ENCODE results near the gene KIAA2012.
"Not testable (repeated sequence)": the region's sequence is repeated elsewhere in the genome, so short reads cannot be mapped to it uniquely, and the experiment has no call there.

Gene KIAA2012

DNA sequence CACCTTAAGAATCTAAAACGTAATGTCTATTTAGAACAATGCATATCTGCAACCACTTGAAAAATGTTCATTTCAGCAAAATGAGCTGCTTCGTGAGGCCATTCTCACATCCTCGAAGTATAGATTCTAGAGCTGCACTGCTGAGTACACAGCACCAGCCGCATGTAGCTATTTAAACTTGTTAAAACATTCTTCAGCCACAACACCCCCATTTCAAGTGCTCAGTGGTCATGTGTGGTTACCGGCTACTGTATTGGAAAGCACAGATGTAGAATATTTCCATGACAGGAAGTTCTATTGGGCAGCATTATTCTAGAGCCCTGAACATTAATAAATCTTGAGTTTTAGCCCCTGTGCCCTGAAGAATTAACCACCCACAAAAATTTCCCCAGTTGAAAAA is 130.3 kb downstream of the KIAA2012 start:
- no peak for DNase-seq

DNA sequence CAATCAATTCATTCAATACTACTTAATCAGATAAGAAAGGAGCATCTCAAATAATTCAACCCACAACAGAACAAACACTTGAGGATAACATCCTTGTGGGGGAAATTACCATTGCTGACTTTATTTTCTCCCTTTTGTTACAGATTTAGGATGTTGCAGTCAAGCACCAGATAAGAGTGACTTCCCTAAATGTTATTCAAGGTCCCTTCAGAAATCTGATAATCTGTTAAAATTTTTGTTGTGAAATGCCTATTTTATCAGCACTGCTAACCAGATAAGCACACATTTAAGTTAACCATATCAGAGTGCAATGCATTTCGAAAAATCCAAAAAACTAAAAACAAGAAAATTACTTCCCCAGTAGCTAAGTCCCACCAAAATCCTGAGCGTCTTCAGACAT is 131.8 kb downstream of the KIAA2012 start:
- no peak for DNase-seq

DNA sequence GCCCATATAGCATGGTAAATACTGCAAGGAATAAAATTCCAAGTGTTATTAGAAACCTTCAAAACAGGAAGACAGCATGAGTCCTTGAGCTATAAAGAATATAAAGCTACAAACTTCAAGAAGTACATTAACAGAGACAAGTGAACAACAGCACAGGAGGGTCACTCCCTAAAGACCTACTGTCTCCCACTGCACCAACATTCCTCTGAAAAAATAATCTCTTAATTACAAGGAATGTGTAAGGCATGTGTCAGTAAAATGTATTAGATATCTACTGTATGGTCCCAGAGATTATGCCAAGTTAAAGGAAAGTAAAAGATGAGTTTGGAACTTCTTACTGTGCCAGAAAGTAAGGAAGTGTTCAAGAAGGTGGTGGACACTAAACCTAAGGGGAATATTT is 135.5 kb downstream of the KIAA2012 start:
- no peak for DNase-seq

DNA sequence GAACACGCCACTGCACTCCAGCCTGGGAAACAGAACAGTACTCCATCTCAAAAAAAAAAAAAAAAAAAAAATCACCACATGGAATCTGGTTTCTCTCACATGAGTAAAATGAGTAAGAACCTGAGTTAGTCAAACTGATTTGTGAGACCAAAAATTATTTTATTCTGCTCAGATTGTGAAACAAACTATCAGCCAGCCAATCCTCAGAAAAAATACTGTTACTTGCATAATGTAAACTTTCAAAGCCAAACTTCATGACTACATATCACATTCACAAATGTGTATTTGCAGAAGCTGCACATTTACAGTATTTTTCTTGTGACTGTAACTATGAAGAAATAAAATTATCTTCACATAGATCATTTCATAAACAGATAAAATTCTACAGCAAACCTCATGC is 142.1 kb downstream of the KIAA2012 start:
- DNase-seq: no peak

DNA sequence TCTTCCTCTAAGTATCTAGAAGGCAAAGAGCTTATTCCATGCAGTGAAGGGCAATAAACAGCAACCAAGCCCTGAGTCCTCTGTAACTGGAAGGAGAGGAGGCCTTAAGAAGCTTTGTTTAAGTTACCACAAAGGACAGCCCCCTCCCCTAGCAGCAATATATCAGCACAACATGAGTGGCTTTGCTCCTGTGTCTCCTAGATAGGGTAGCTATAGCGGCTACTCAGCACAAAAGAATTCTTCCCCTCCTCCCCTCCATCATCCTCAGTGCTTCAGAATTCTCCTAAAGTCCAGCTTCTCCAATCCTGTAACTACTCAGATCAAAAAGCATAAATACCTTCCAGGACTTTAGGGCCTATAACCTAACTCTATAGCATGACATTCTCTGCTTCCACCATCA is 148.8 kb downstream of the KIAA2012 start:
- no peak for DNase-seq

DNA sequence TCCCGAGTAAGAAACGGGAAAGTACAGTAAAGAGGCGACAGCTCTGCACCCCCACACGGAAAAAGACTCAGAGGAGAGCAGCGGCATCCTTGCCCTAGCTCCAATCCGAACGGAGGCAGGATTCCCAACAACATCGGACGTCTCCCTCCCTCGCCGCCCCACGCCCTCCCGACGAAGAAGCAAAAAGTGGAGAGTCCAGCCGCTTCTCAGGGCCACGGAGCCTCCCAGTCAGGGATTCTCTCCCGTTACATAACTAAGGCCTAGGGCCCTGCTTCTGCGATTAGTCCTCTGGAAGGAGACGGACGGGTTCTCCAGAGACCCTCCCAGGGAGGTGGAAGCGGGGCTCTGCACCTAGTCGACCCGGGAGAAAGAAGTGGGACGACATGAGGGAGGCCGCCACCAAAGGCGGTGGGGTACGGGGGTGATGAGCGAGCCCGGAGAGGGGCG is 164.8 kb downstream of the KIAA2012 start:
- no peak for DNase-seq

DNA sequence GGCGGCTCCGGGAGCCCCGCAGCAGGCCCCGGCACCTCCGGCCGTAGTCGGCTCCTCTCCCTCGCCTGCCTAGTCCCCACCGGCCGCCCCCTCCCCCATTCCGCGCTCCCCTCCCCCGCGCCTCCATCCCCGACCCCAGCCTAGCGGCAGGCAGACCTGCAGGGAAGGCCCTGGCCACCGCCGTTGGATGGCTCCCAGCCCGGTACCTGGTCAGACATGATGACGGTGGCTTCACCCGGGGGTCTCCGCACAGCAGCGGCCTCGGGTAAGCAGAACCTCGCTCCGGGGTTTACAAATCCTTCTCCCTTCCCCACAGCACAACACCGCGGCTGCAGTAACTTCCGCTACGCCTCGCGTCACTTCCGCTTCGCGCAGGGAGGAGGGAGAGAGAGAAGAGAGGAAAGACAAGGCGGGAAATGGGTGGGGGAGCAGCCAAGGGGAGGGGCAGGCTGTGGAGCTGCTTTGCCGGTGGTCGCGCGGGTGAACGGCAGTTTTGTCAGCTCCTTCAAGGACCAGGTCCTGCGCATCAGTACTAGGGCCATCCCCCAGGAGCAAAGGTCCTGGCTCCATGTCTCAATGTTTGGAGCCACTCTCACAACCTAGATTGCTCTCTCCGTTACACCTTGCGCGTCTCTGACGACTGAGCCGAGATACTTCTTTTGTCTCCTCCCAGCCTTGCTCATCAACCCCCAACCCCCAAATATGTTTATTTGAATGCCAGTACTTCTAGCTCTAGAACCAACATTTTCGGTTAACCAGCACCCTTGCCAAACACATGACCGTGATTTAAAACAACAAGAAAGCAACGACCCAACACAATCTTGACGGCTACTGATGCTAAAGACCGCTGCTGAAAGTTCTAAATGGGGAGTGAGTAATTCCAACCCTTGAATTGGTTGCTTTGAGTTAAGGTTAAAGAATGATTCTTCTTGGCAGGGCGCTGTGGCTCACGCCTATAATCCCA is 165.5 kb downstream of the KIAA2012 start, which contains the start of gene SUMO1:
TSS of gene SUMO1 (minus strand) at position 364 of the 964 bp plus-strand sequence. CDS start at position 218, 146 bp downstream.
- DNase-seq: peak; percentile 82

DNA sequence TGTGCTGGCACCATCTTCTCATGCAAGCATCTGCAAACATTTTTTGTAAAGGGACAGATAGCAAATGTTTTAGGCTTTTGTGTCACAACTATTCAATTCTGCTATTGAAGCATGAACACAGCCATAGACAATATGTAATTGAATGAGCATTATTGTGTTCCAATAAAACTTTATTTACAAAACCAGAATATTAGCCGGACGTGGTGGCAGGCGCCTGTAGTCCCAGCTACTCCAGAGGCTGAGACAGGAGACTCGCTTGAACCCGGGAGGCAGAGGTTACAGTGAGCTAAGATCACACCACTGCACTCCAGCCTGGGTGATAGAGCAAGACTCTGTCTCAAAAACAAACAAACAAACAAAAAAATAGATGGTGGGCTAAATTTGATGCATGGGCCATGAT is 174.7 kb downstream of the KIAA2012 start:
- not testable (repeated sequence) for DNase-seq

DNA sequence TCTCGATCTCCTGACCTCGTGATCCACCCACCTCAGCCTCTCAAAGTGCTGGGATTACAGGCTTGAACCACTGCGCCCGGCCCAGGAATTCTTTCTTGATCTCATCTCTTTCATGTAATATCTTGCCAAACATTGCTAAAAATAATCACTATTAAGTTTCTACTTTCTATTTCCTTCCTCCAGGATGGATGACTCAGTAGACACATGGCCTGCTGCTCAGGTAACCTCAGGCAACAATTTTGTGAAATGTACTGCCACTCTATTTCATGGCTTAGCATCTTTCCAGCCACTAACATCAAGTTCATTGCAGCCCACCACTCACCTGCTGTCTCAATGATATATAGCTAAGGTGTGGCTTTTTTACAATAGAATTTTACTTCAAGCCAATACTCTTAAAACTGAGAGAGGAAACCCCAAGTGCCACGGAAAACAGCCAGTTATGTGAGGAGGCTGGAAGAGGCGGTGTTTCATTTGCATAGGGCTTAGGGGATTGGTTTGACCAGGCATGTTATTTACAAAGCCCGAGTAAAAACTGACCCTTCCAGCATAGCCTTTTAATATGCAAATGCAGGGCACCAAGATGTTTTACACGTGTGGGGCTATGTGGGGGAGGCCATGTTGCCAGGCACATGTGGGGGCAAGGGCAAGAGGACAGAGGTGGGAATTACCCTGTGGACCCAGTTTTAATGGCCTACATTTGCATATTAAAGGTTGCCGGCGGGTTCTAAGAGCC is 176.6 kb downstream of the KIAA2012 start:
- DNase-seq: no peak

DNA sequence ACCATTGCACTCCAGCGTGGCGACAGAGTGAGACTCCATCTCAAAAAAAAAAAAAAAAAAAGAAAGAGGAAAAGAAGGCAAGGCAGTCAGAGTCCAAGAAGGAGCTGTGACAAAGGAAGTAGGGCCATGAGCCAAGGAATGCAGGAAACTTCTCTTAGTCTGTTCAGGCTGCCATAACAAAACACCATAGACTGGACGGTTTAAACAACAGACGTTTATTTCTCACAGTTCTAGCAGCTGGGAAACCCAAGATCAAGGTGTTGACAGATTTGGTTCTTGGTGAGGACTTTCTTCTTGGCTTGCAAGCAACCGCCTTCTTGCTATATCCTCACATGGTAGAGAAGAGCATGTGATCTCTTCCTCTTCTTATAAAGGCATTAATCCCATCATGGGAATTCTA is 178.4 kb downstream of the KIAA2012 start:
- DNase-seq: no peak

All from stimulated activated CD4-positive, alpha-beta T cell treated with anti-CD3 and anti-CD28 coated beads, Interleukin-12 subunit alpha, Interleukin-12 subunit beta, amount 100 ng/mL, for 4 hours (primary cell).